GM12878 (cell line): ENCODE results near the gene ZNF407.

Experiments used
- ASH2L ChIP-seq: fragments of 300-600, 200-600 bp; sonication (generic); IDR thresholded peaks from 2 replicates; pipeline ENCODE4 v1.6.1; 2017; ENCODE audit warnings: low read depth, mild to moderate bottlenecking, borderline replicate concordance
- BCL11A ChIP-seq: IDR thresholded peaks from 2 replicates; pipeline ENCODE4 v1.6.1; 2011; ENCODE audit warnings: low read depth, low read length
- CHD4 ChIP-seq: fragments of 200-600 bp; sonication (generic); IDR thresholded peaks from 2 replicates; pipeline ENCODE4 v1.6.1; 2016; ENCODE audit warnings: mild to moderate bottlenecking
- CTCF ChIP-seq, 3 experiments: IDR thresholded peaks in 2 of 3; conservative IDR thresholded peaks in 1 of 3; 2 replicates each; pipeline ENCODE4 v1.5.1; 2011; ENCODE audit warnings: low read depth in 3 of 3, low read length in 3 of 3, mild to moderate bottlenecking in 3 of 3, control low read depth in 2 of 3, moderate library complexity in 2 of 3, inconsistent platforms in 1 of 3, mixed read lengths in 1 of 3; ENCODE audit not compliant: control insufficient read depth in 2 of 3, insufficient read depth in 1 of 3; ENCODE audit errors: extremely low read depth in 1 of 3
- JUND ChIP-seq: IDR thresholded peaks from 2 replicates; pipeline ENCODE4 v1.6.1; 2012; ENCODE audit warnings: low read depth, mild to moderate bottlenecking, low read length, improper control_type of control experiment, moderate library complexity
- YY1 ChIP-seq: IDR thresholded peaks from 2 replicates; pipeline ENCODE4 v1.6.1; 2011; ENCODE audit warnings: low read depth, mild to moderate bottlenecking, low read length

- TF ChIP-seq YY1 (no peak), ASH2L (no peak), JUND (no peak), BCL11A (no peak), CHD4 (no peak), CTCF (IDR thresholded peaks at IDR 0.05 in 2 of 3, conservative IDR thresholded peaks at IDR 0.05 in 1 of 3; ENCODE audit: control insufficient read depth in 2 of 3, extremely low read depth in 1 of 3, insufficient read depth in 1 of 3, low read depth in 3 of 3, low read length in 3 of 3) (no peak)
Measured at GRCh38 chr18:74975001-74975400, 377.3 kb downstream of the ZNF407 start.
